ENCODE data around the gene KIF23. TPM values are rescaled to one million over a fixed set of nuclear protein-coding genes. Genes with fewer than 3 reads are reported as not detected.

Gene KIF23
- total RNA-seq, 1 experiment from 2014 or later: 87.8 TPM

- Mint-ChIP-seq H3K9me3 (peaks cover 18% of the 10 kb centered on the region), H3K36me3 (no peaks in the 10 kb centered on the region; the same call in 1 of the 2 replicates), H3K27me3 (ENCODE audit: low read depth) (no peaks in the 10 kb centered on the region), H3K4me3 (no peak overlapping the region), H3K4me1 (no peaks in the 10 kb centered on the region), H3K27ac (no peak overlapping the region)
- ATAC-seq (no peak), DNase-seq (ENCODE audit: low spot score) (no peak)
- CTCF ChIA-PET: no interaction called here
- POLR2A ChIA-PET: no interaction called here
- TF ChIP-seq ZNF671 (CRISPR knock-in tag; IDR thresholded peaks at IDR 0.05) (no peak), EMX1 (CRISPR knock-in tag; IDR thresholded peaks at IDR 0.05) (no peak), RORB (CRISPR knock-in tag; IDR thresholded peaks at IDR 0.05) (no peak)
Measured at GRCh38 chr15:69491038-69491505, 76.9 kb downstream of the KIF23 start.

- Mint-ChIP-seq H3K27me3 (ENCODE audit: low read depth) (no peaks in the 10 kb centered on the region), H3K36me3 (no peaks in the 10 kb centered on the region), H3K4me3 (no peak overlapping the region), H3K9me3 (peaks cover 11% of the 10 kb centered on the region), H3K4me1 (no peaks in the 10 kb centered on the region), H3K27ac (no peak overlapping the region)
- ATAC-seq: no peak
- TF ChIP-seq GABPB1 (CRISPR knock-in tag; IDR thresholded peaks at IDR 0.05): no peak
- no peak for TF ChIP-seq AR (CRISPR knock-in tag; IDR thresholded peaks at IDR 0.05)
- no peak for TF ChIP-seq ARID4B (CRISPR knock-in tag; IDR thresholded peaks at IDR 0.05; ENCODE audit: borderline replicate concordance)
- TF ChIP-seq JUN (CRISPR knock-in tag; IDR thresholded peaks at IDR 0.05): no peak
- no peak for TF ChIP-seq ZNF512 (CRISPR knock-in tag; IDR thresholded peaks at IDR 0.05; ENCODE audit: borderline replicate concordance)
- no peak for TF ChIP-seq AFF4 (CRISPR knock-in tag; IDR thresholded peaks at IDR 0.05; ENCODE audit: borderline replicate concordance)
- TF ChIP-seq ETV6 (CRISPR knock-in tag; IDR thresholded peaks at IDR 0.05): no peak
- POLR2A ChIA-PET: no interaction called here
- no peak for DNase-seq (ENCODE audit: low spot score)
- CTCF ChIA-PET: interaction anchor here (0.6 to 1.4 kb wide), 3 partner anchors 9 to 406 kb away, joined by 3 to 7 read pairs (median 3); no protein-coding TSS in a partner anchor
Measured at GRCh38 chr15:69493406-69493805, 79.3 kb downstream of the KIF23 start.
